Measurements from ENCODE around the gene CHPF2.
A peak's percentile ranks its signal among the peaks of the same experiment; 100 is the strongest.

CHPF2 gene

GRCh38 chr7:151238924-151239836, 6.9 kb downstream of the CHPF2 start:
- Histone ChIP-seq H3K79me2 (ENCODE audit: low read length) (peaks cover 2% of the 10 kb centered on the region), H3K36me3 (replicated peaks; ENCODE audit: low read depth, low read length) (peaks cover 12% of the 10 kb centered on the region), H4K20me1 (ENCODE audit: insufficient read depth, low read length) (peaks cover 36% of the 10 kb centered on the region), H3K27ac (ENCODE audit: low read length) (no peak overlapping the region), H2AFZ (ENCODE audit: low read depth, low read length) (no peak overlapping the region), H3K27me3 (ENCODE audit: low read depth, low read length) (no peaks in the 10 kb centered on the region), H3K4me2 (ENCODE audit: low read length) (peak overlapping the region; percentile 27; the same call in 1 of the 2 replicates), H3K4me3 (ENCODE audit: low read length) (no peak overlapping the region), H3K9me3 (ENCODE audit: insufficient read depth, low read length) (no peaks in the 10 kb centered on the region), H3K9ac (ENCODE audit: low read length) (no peak overlapping the region), H3K4me1 (ENCODE audit: low read length) (peaks cover 25% of the 10 kb centered on the region)
- TF ChIP-seq CTCF (IDR thresholded peaks at IDR 0.05; ENCODE audit: low read depth, low read length) (no peak), EZH2phosphoT487 (IDR thresholded peaks at IDR 0.05; ENCODE audit: low read depth) (no peak)

- H2AFZ ChIP-seq (ENCODE audit: low read depth, low read length) = no peak overlapping the region
Observed at GRCh38 chr7:151239837-151240459, 7.7 kb downstream of the CHPF2 start.

GRCh38 chr7:151240536-151240935, 8.3 kb downstream of the CHPF2 start:
- Histone ChIP-seq H3K4me3 (ENCODE audit: low read length) (no peak overlapping the region), H3K36me3 (replicated peaks; ENCODE audit: low read depth, low read length) (peaks cover 9% of the 10 kb centered on the region), H4K20me1 (ENCODE audit: insufficient read depth, low read length) (peaks cover 26% of the 10 kb centered on the region), H2AFZ (ENCODE audit: low read depth, low read length) (no peak overlapping the region), H3K27me3 (ENCODE audit: low read depth, low read length) (peaks cover 10% of the 10 kb centered on the region), H3K4me1 (ENCODE audit: low read length) (peaks cover 34% of the 10 kb centered on the region), H3K27ac (ENCODE audit: low read length) (no peak overlapping the region), H3K79me2 (ENCODE audit: low read length) (no peaks in the 10 kb centered on the region), H3K4me2 (ENCODE audit: low read length) (no peak overlapping the region), H3K9ac (ENCODE audit: low read length) (no peak overlapping the region), H3K9me3 (ENCODE audit: insufficient read depth, low read length) (no peaks in the 10 kb centered on the region)
- no peak for TF ChIP-seq EZH2phosphoT487 (IDR thresholded peaks at IDR 0.05; ENCODE audit: low read depth)
- no peak for TF ChIP-seq CTCF (IDR thresholded peaks at IDR 0.05; ENCODE audit: low read depth, low read length)

More at GRCh38 chr7:151239837-151240459, 7.7 kb downstream of the CHPF2 start:
- H3K27me3 ChIP-seq (ENCODE audit: low read depth, low read length) = peaks cover 5% of the 10 kb centered on the region
- peaks cover 32% of the 10 kb centered on the region for H4K20me1 ChIP-seq (ENCODE audit: insufficient read depth, low read length)
- peaks cover 32% of the 10 kb centered on the region for H3K4me1 ChIP-seq (ENCODE audit: low read length)
- H3K36me3 ChIP-seq (replicated peaks; ENCODE audit: low read depth, low read length) = peaks cover 11% of the 10 kb centered on the region
- no peak overlapping the region for H3K9ac ChIP-seq (ENCODE audit: low read length)
- no peak overlapping the region for H3K4me2 ChIP-seq (ENCODE audit: low read length)
- no peak for TF ChIP-seq CTCF (IDR thresholded peaks at IDR 0.05; ENCODE audit: low read depth, low read length)
- no peak for TF ChIP-seq EZH2phosphoT487 (IDR thresholded peaks at IDR 0.05; ENCODE audit: low read depth)
- H3K4me3 ChIP-seq (ENCODE audit: low read length) = no peak overlapping the region
- H3K79me2 ChIP-seq (ENCODE audit: low read length) = no peaks in the 10 kb centered on the region
- no peaks in the 10 kb centered on the region for H3K9me3 ChIP-seq (ENCODE audit: insufficient read depth, low read length)
- no peak overlapping the region for H3K27ac ChIP-seq (ENCODE audit: low read length)

Measured in OCI-LY3 (cell line).